Measurements from ENCODE around the gene KLK1.

KLK1 gene

DNA sequence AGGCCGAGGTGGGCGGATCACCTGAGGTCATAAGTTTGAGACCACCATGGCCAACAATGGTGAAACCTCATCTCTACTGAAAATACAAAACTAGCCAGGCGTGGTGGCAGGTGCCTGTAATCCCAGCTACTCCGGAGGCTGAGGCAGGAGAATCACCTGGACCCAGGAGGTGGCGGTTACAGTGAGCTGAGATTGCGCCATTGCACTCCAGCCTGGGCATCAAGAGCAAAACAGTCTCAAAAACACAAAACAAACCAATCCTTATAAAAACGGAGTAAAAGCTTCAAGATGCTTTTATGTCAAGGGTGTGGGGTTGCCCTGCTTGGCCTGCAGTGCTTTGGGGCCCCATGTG, 26.2 kb downstream of the KLK1 start:
- DNase-seq (ENCODE audit: low read depth) = no peak
- H3K4me3 ChIP-seq (ENCODE audit: low read depth, low read length) = no peak overlapping the region
- TF ChIP-seq CTCF (conservative IDR thresholded peaks at IDR 0.05; ENCODE audit: low read depth, low read length) = no peak

DNA sequence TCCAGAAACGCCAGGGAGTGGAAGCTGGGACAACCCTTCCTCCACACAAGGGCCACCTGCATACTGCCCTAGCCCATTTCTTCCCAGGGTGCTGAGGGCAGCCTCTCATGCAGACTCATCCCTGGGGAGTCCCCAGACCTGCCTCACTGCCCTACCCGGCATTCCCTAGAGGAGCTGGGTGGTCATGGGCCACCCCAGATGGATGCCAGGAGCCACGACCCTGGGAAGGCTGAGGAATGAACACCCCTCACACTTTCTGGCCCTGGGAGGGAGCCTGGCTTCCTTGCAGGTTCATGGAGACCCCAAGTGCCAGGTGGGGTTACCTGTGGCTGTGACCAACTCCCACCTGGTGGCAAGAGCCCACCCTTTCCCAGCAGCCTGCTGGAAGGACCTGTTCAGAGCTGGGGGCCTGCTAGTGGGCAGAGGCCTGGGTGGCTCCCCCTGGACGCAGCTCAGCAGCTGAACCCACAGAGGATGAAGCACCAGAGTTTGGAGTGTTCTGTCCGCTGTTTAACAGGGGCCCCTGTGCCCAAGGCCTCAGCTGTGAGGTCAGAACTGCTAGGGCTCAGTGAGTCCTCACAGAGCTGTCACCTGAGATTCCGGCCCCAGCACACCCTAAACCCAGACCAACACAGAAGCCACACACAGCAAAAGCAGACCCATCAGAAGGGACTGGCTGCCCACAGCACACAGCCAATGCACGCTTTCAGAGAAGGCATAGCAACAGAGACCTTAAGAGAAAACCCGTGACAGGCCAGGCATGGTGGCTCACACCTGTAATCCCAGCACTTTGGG, 26.8 kb downstream of the KLK1 start:
- TF ChIP-seq CTCF (conservative IDR thresholded peaks at IDR 0.05; ENCODE audit: low read depth, low read length) = no peak
- no peak for DNase-seq (ENCODE audit: low read depth)
- no peak overlapping the region for H3K4me3 ChIP-seq (ENCODE audit: low read depth, low read length)

DNA sequence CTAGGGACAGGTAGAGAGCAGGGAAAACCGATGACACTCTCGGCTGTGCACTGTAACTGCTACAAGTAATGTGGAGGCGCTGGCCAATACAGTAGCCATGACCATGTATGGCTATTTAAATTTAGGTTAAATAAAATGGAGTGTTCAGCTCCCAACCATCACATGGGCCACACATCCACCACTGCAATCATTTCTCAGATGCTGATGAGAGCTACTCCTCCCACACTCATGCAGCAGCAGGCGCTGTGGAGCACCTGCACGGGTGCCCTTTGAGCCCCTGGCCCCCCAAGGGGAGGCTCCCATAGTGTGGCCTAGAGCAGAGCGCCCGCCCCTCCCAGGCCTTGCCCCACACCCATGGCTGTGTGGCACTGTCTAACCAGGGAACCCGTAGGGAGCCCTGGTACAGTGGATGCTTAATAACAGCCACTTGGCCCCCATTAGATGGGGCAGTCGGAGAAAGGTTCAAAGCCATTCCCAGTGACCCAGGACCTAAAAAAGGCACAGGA, 27.4 kb downstream of the KLK1 start:
- DNase-seq (ENCODE audit: low read depth) = no peak
- no peak overlapping the region for H3K4me3 ChIP-seq (ENCODE audit: low read depth, low read length)
- no peak for TF ChIP-seq CTCF (conservative IDR thresholded peaks at IDR 0.05; ENCODE audit: low read depth, low read length)

DNA sequence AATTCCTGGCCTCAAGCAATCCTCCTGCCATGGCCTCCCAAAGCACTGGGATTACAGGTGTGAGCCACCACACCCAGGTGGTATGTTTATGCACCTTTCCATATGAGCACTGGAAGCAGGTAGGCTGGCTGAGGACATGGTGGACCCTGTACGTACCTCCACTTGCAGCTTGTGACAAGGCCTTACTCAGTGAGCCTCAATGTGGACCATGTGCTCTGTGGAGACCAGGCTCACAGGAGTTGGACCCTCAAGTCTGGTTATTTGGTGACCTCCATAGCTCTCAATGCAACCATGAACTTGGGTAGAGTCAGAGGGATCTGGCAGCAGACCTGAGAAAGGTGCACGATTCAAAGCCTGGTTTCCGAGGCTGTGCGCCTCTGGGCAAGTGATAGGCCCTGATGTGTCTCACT, 27.9 kb downstream of the KLK1 start:
- DNase-seq (ENCODE audit: low read depth) = no peak
- no peak overlapping the region for H3K4me3 ChIP-seq (ENCODE audit: low read depth, low read length)
- no peak for TF ChIP-seq CTCF (conservative IDR thresholded peaks at IDR 0.05; ENCODE audit: low read depth, low read length)

DNA sequence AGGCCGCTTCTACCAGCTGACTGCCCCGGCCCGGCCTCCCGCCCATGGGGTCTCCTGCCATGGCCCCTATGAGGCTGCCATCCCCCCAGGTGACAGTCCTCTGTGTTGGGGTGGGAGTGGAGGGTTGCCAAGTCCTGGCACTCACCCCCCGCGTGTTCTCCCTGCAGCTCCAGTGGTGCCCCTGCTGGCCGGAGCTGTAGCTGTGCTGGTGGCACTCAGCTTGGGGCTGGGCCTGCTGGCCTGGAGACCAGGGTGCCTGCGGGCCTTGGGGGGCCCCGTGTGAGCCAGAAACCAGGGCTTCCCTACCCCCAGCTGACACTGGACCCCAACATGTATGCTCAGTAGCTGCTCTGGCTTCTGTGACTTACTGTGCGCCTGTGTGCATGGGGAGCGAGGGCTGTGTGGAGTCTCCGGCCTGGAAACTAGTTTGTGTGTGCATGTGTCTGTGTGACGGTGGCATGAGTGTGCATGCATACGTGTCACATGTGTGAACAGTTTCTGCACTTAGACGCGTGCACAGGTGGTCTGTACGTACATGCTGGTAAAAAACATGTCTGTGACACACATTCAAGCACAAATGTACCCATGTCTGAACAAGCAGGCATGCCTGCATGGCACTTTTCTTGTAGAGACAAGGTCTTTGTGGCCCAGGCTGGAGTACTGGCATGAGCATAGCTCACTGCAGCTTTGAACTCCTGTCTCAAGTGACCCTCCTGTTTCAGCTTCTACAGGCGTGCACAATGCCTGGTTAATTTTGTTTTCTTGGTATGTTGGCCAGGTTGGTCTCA, 28.5 kb downstream of the KLK1 start:
- peak; percentile 27 for TF ChIP-seq CTCF (conservative IDR thresholded peaks at IDR 0.05; ENCODE audit: low read depth, low read length)
- H3K4me3 ChIP-seq (ENCODE audit: low read depth, low read length) = no peak overlapping the region
- DNase-seq (ENCODE audit: low read depth) = no peak

DNA sequence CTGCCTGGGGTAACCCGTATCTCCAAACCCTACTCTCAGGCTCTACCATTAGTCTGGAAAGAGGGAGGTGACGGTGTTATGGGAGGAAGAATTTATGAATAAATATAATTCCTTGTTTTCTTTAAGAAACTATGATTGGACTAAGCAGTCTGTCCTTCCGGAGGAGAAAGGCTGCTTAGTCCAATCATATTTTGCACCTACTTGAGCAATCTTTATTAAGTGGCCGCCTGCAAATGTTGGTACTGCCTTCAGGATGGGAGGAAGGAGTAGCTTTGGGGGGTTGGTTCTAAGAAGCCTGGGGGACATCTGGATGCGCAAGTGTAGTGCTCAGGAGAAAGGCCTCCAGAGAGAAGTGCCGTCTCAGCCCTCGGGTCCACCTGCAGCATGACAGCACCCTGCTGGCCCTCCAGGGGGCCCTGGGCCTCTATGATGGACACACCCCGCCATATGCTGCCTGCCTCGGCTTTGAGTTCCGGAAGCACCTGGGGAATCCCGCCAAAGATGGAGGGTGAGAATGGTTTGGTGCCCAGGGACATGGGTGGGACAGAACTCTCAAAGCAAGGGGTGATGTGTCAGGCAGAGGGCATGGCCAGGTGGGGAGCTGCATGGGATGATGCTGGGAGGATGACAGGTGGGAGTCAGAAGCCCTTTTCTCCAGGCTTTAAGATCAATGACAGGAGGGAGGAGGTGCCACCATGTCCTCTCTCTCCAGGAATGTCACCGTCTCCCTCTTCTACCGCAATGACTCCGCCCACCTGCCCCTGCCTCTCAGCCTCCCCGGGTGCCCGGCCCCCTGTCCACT, 29.3 kb downstream of the KLK1 start:
- TF ChIP-seq CTCF (conservative IDR thresholded peaks at IDR 0.05; ENCODE audit: low read depth, low read length) = no peak
- no peak overlapping the region for H3K4me3 ChIP-seq (ENCODE audit: low read depth, low read length)
- peak; percentile 12 for DNase-seq (ENCODE audit: low read depth)

Data from choroid plexus epithelial cell (primary cell).